CD14-positive monocyte (primary cell): ENCODE data around the gene PCED1B. TPM values are rescaled to one million over a fixed set of nuclear protein-coding genes. Genes with fewer than 3 reads are reported as not detected.

Source experiments
- DNase-seq, 3 donors: peaks; one replicate each; pipeline ENCODE4 v3.0.0-alpha.2; 2011 to 2022
- H2AFZ ChIP-seq: 2 replicates; pipeline ENCODE4 v1.6.0; 2012; ENCODE audit warnings: mild to moderate bottlenecking, low read depth, low read length, inconsistent platforms; ENCODE audit not compliant: insufficient read depth, poor library complexity, severe bottlenecking
- H3K27ac ChIP-seq, 2 donors: 1 replicate in 1 of 2; 2 replicates in 1 of 2; pipeline ENCODE4 v1.5.1; 2012 to 2013; ENCODE audit warnings: low read length in 2 of 2, control low read depth in 1 of 2, inconsistent platforms in 1 of 2, low read depth in 1 of 2, mild to moderate bottlenecking in 1 of 2
- H3K27me3 ChIP-seq, 2 donors: one replicate each; pipeline versions ENCODE4 v1.6.0 to v1.6.1; 2011 to 2013; ENCODE audit warnings: low read length in 2 of 2; ENCODE audit not compliant: control insufficient read depth in 2 of 2, insufficient read depth in 2 of 2
- H3K36me3 ChIP-seq, 2 donors: replicated peaks in 1 of 2; 1 replicate in 1 of 2; 2 replicates in 1 of 2; pipeline versions ENCODE4 v1.5.1 to v1.6.1; 2012 to 2013; ENCODE audit warnings: low read length in 2 of 2, control low read depth in 1 of 2, inconsistent platforms in 1 of 2, mild to moderate bottlenecking in 1 of 2; ENCODE audit not compliant: insufficient read depth in 2 of 2, control insufficient read depth in 1 of 2
- H3K4me1 ChIP-seq, 2 donors: 1 replicate in 1 of 2; 2 replicates in 1 of 2; pipeline versions ENCODE4 v1.5.1 to v1.6.1; 2012 to 2013; ENCODE audit warnings: low read length in 2 of 2, control low read depth in 1 of 2, inconsistent platforms in 1 of 2, mild to moderate bottlenecking in 1 of 2, moderate library complexity in 1 of 2; ENCODE audit not compliant: insufficient read depth in 2 of 2, control insufficient read depth in 1 of 2
- H3K4me2 ChIP-seq: replicated peaks from 2 replicates; pipeline ENCODE3; 2012; ENCODE audit warnings: low read length, moderate library complexity, mild to moderate bottlenecking; ENCODE audit not compliant: poor library complexity, severe bottlenecking; ENCODE audit errors: extremely low read depth
- H3K4me3 ChIP-seq, 3 experiments: fragments of 200-600 bp in 1 of 3; sonication (generic) in 1 of 3; replicated peaks in 1 of 3; 1 replicate in 2 of 3; 2 replicates in 1 of 3; pipeline ENCODE4 v1.5.1; 2011 to 2013; ENCODE audit warnings: low read length in 3 of 3, mild to moderate bottlenecking in 3 of 3, control low read depth in 2 of 3, low read depth in 2 of 3, inconsistent platforms in 1 of 3, moderate library complexity in 1 of 3
- H3K79me2 ChIP-seq: 2 replicates; pipeline ENCODE4 v1.6.0; 2012; ENCODE audit warnings: mild to moderate bottlenecking, control low read depth, inconsistent platforms, low read length, moderate library complexity; ENCODE audit not compliant: insufficient read depth
- H3K9ac ChIP-seq: 2 replicates; pipeline ENCODE4 v1.6.0; 2017; ENCODE audit warnings: low read length, mild to moderate bottlenecking; ENCODE audit not compliant: insufficient read depth, poor library complexity, severe bottlenecking
- H3K9me3 ChIP-seq, 2 donors: replicated peaks in 1 of 2; 1 replicate in 1 of 2; 2 replicates in 1 of 2; pipeline versions ENCODE4 v1.5.1 to v1.6.1; 2012 to 2013; ENCODE audit warnings: low read length in 2 of 2, control low read depth in 1 of 2; ENCODE audit not compliant: control insufficient read depth in 1 of 2, insufficient read depth in 1 of 2
- H4K20me1 ChIP-seq: 2 replicates; pipeline ENCODE4 v1.6.0; 2012; ENCODE audit warnings: mild to moderate bottlenecking, low read length, control low read depth, moderate library complexity; ENCODE audit not compliant: insufficient read depth
- H3K27ac Mint-ChIP-seq, 7 donors: one replicate each; pipeline ENCODE4 v1.8.0; 2020; ENCODE audit warnings: mild to moderate bottlenecking in 7 of 7, mixed read lengths in 7 of 7, moderate library complexity in 6 of 7, inconsistent platforms in 2 of 7
- H3K27me3 Mint-ChIP-seq, 3 donors: one replicate each; pipeline ENCODE4 v1.8.0; 2021 to 2022; ENCODE audit warnings: low read depth in 3 of 3, mild to moderate bottlenecking in 3 of 3, mixed read lengths in 3 of 3, moderate library complexity in 3 of 3, inconsistent platforms in 1 of 3
- H3K36me3 Mint-ChIP-seq, 2 donors: one replicate each; pipeline ENCODE4 v1.8.0; 2020; ENCODE audit warnings: mixed read lengths in 2 of 2, inconsistent platforms in 1 of 2, mild to moderate bottlenecking in 1 of 2
- H3K4me1 Mint-ChIP-seq: one replicate; pipeline ENCODE4 v1.8.0; 2020; ENCODE audit warnings: mild to moderate bottlenecking, mixed read lengths
- H3K4me3 Mint-ChIP-seq, 2 donors: one replicate each; pipeline ENCODE4 v1.8.0; 2020; ENCODE audit warnings: mild to moderate bottlenecking in 2 of 2, mixed read lengths in 2 of 2, moderate library complexity in 1 of 2
- H3K9me3 Mint-ChIP-seq, 7 donors: one replicate each; pipeline ENCODE4 v1.8.0; 2020 to 2022; ENCODE audit warnings: mixed read lengths in 7 of 7, mild to moderate bottlenecking in 6 of 7, moderate library complexity in 6 of 7, inconsistent platforms in 2 of 7
- CTCF ChIP-seq: fragments of 200-600 bp; IDR thresholded peaks from one replicate; pipeline ENCODE4 v1.8.0; 2022; ENCODE audit warnings: antibody characterized with exemption, mild to moderate bottlenecking
- WGBS: methylation state at CpG from one replicate; pipeline ENCODE4 v1.1.5; 2013; ENCODE audit warnings: missing lambda C conversion rate; ENCODE audit not compliant: insufficient coverage; 5-methylcytosine and 5-hydroxymethylcytosine counted together
- intact Hi-C, 2 donors: fragments of 100-400 bp; cut with micrococcal nuclease; formaldehyde crosslinking; loops; one replicate each; pipeline versions ENCODE4 v1.15.0 to v1.15.1; 2023
- polyA plus RNA-seq, 3 donors: library from polyadenylated mRNA; depleted of rRNA in 1 of 3; unstranded in 2 of 3; stranded (reverse) in 1 of 3; fragments of 300-500 nt in 2 of 3; fragments of >200 nt in 1 of 3; fragmentation: Illumina TruSeq in 2 of 3; gene quantifications; 1 replicate in 2 of 3; 2 replicates in 1 of 3; pipeline ENCODE4 v1.2.3, GENCODE V29; 2012 to 2021

The PCED1B gene
- polyA plus RNA-seq, 3 donors: 0.10 to 0.65 TPM; not detected in 1

DNA sequence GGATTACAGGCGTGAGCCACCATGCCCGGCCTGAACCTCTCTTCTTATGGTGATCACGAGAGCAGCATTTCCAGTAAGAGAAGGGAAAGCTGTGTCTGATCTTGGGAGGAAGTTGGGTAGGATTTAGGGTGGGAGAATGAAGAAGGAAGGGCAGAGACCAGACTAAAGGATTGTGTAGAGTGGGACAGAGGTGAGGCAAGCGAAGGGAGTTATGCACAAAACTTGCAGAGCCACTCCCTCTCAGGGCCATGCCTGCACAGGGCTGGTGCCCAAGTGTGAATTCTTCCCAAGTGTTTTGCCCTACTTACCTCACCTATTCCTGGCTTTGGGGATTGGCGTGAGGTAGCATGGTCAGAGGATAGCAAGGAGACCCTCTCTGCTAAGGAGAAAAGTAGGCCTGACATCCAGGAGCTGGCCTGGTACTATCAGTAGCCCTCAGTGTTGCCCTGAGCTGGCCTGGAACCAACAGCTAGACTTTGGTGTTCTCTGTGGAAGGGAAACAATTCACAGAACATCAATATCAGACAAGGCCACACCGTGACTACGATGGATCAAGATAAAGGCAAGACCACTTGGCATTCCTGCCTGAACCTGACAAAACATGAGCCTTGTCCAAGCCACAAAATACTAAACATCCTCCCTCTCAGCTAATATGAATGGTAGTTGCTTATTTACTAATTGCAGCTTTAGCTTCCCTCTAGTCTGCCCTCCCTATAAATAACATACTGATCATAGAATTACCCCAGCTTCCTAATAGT, 201.3 kb downstream of the PCED1B start:
- Histone ChIP-seq H3K4me2 (no peak overlapping the region), H4K20me1 (no peaks in the 10 kb centered on the region), H3K9me3 (no peaks in the 10 kb centered on the region), H3K27me3 (no peaks in the 10 kb centered on the region), H3K79me2 (no peaks in the 10 kb centered on the region), H3K27ac (no peak overlapping the region), H3K36me3 (no peaks in the 10 kb centered on the region), H3K4me1 (peaks cover 27 to 28% of the 10 kb centered on the region in 2 donors), H3K4me3 (no peak overlapping the region), H2AFZ (no peak overlapping the region), H3K9ac (no peak overlapping the region)
- Mint-ChIP-seq H3K4me3 (no peak overlapping the region), H3K27me3 (peaks cover 0 to 4% (median 0%) of the 10 kb centered on the region in 3 donors), H3K27ac (peak overlapping the region in 1 of 7 donors; percentile 19), H3K9me3 (peaks cover 0 to 5% (median 0%) of the 10 kb centered on the region in 7 donors), H3K4me1 (peaks cover 32% of the 10 kb centered on the region), H3K36me3 (no peaks in the 10 kb centered on the region)
- intact Hi-C loops: no loop called here
- DNase-seq: no peak
- TF ChIP-seq CTCF: no peak
- 89% methylated on average over 3 of the region's 7 CpGs for WGBS

GRCh38 chr12:47281667-47282171, 202.3 kb downstream of the PCED1B start:
- H4K20me1 ChIP-seq: no peaks in the 10 kb centered on the region
- H3K9me3 ChIP-seq: no peaks in the 10 kb centered on the region
- H3K9me3 Mint-ChIP-seq: peaks cover 0 to 5% (median 0%) of the 10 kb centered on the region in 7 donors
- 92% methylated on average over 2 of the region's 4 CpGs for WGBS
- H3K4me1 Mint-ChIP-seq: peaks cover 23% of the 10 kb centered on the region
- H3K4me2 ChIP-seq: no peak overlapping the region
- H3K27ac Mint-ChIP-seq: no peak overlapping the region
- H3K4me1 ChIP-seq: peaks cover 20 to 21% of the 10 kb centered on the region in 2 donors
- H3K4me3 Mint-ChIP-seq: no peak overlapping the region
- H3K27ac ChIP-seq: no peak overlapping the region
- TF ChIP-seq CTCF: no peak
- H3K36me3 Mint-ChIP-seq: no peaks in the 10 kb centered on the region
- H3K27me3 Mint-ChIP-seq: peaks cover 0 to 4% (median 0%) of the 10 kb centered on the region in 3 donors
- H2AFZ ChIP-seq: no peak overlapping the region
- H3K36me3 ChIP-seq: no peaks in the 10 kb centered on the region
- DNase-seq: no peak
- H3K27me3 ChIP-seq: no peaks in the 10 kb centered on the region
- no peak overlapping the region for H3K4me3 ChIP-seq
- intact Hi-C loops: no loop called here
- H3K79me2 ChIP-seq: no peaks in the 10 kb centered on the region
- no peak overlapping the region for H3K9ac ChIP-seq
